Panc1 (cell line): ENCODE results near the gene UGT1A7.

ENCODE experiments used
- CTCF ChIP-seq: fragments of 450-650 bp; IDR thresholded peaks from 2 replicates; pipeline ENCODE4 v1.5.1; 2017; ENCODE audit warnings: mild to moderate bottlenecking
- SIN3A ChIP-seq: IDR thresholded peaks from 2 replicates; pipeline ENCODE4 v1.6.1; 2012; ENCODE audit warnings: low read depth, mild to moderate bottlenecking, low read length, moderate library complexity, borderline replicate concordance; ENCODE audit not compliant: insufficient read depth

GRCh38 chr2:233760043-233760442 is 78.3 kb downstream of the UGT1A7 start, which contains the start of gene UGT1A1:
- no peak for TF ChIP-seq SIN3A
- no peak for TF ChIP-seq CTCF
